ENCODE measurements around the gene C4orf50.
A peak's percentile ranks its signal among the peaks of the same experiment; 100 is the strongest.

C4orf50 gene

DNA sequence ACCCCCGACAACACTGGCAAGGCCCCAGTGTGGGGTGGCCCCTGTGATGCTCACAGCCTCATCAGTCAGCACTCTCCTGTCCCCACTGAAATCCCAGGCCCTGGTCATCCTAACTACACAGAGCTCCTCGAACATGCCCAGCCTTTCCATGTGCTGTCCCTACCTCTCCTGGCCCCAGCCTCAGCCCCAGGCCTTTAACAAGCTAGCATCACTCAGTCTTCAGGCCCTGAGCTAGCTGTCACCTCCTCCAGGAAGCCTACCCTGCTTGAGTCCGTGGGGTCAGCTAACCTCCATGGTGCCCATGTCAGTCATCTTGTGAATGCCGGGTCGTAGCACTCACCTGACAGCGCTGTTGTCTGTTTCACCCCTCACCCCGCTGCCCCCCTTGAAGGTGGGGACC, 25.6 kb upstream of the C4orf50 start:
- DNase-seq (ENCODE audit: low read depth) = no peak

DNA sequence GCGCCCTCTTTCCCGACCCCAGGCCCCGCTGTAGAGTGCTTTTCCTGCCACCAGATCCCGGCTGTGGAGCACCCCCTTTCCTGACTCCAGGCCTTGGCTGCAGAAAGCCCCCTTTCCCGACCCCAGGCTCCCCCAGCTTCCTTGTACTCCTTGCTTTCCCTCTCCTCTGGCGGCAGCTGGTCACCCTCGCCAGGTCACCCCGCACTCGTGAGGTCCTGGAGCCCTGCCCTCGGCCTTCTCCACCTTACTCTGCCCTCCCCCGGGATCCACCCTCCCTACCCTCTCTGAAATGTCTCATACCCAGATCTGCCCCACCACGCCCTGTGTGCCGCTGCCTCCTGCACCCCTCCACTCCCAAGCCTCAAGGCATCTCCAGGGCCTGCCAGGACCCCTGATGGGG, 25.0 kb upstream of the C4orf50 start:
- no peak for DNase-seq (ENCODE audit: low read depth)

DNA sequence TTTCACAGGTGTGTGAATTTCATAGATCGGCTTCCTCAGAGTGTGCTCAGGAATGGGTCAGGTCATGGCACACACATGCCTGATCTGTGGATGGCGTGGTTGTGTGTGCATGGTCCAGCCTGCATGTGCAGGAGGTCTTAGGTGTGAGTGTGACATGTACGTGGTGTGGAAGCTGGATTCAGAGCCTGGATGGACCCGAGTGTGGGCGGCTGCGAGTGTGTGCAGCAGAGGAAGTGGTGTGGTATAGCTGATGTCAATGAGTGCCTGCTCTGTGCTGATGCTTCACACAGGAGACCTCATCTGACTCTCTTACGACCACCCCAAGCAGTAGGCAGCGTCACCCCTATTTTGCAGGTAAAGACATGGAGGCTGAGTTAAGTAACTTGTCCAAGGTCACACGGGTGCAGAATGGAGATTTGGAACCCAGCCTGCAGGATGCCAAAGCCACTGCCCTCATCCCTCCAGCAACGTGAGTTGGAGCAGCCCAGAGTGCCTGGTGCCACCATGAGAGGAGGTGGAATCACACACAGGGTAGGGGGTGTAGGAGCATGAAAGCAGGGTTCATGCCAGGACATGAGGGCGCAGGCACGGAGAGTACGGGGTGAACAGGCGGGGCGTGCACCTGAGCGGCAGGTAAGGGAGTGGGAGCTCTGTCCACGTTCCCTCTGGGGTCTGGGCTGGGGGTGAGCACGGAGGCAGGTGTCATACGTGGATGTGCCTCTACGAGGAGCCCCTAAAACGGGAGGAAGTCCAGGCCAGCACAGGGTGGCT, 24.2 kb upstream of the C4orf50 start:
- no peak for DNase-seq (ENCODE audit: low read depth)

DNA sequence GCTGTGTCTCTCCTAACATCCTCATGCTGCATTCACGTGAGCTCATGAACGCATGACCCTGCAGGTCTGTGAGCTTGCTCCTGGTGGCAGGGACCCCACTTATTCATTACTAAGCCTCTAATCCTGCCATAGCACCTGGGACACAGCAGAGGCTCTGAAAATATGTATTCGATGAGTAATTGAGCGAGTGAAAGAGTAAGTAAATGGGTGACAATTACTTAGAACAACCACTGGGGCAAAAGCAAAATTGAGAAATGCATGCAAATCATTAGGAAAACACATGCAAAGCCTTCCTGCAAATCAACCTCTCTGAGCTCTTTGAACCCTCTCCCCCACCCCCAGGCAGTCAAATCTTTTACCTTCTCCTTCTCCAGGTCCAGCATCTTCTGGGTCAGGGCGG, 23.6 kb upstream of the C4orf50 start:
- no peak for DNase-seq (ENCODE audit: low read depth)

DNA sequence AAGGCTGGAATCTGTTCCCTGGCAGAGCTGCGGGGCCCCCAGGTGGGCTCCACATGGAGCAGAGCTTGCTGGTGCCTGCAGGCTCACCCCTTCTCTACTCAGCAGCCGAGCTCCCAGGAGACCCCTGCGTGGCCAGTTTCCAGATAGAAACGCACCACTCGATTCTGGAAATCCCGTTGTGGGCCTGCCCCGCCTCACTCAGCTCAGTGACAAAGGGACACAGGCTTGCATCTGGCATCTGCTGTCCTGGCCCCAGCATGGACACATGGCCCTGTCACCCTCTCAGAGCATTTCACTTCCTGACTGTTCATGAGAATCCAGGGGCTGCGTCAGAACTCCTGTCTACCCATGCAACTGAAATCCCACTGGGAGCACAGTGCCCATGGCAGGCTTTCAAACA, 20.5 kb upstream of the C4orf50 start:
- DNase-seq (ENCODE audit: low read depth) = no peak

DNA sequence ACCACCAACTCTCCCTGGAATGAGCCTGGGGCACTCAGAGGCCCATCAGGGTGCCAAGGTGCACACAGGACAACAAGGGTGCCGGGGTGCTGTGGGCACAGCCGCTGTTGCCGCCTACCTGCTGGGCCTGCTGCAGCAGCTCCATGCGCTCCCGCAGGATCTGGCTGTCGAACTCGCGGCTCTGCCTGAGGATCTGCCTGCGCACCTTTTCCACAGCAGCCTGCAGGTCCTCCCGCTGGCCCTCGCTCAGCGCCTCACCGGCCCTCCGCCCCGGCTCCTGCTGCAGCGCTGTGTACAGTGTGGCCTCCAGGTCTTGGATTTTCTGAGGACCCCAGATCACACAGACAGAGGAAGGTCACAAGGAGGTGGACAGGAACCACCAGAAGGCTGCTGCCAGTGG, 17.6 kb upstream of the C4orf50 start:
- no peak for DNase-seq (ENCODE audit: low read depth)

DNA sequence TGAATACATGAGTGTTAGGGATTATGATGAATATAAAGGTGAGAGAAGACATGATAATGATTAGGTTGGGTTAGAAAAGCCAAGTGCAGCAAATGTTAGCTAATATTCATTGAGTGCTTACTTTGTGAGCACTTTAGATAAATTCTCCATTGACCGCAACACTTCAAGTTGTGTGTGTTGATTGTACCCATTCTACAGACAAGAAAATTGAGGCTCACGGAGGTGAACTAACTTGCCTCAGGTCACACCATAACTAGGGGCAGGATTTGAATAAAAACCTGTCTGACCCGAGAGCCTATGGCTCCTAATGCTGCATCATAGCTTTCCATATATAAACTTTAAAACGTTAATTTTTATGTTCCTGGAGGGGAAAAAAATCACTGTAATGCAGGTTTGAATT, 15.2 kb upstream of the C4orf50 start:
- no peak for DNase-seq (ENCODE audit: low read depth)

DNA sequence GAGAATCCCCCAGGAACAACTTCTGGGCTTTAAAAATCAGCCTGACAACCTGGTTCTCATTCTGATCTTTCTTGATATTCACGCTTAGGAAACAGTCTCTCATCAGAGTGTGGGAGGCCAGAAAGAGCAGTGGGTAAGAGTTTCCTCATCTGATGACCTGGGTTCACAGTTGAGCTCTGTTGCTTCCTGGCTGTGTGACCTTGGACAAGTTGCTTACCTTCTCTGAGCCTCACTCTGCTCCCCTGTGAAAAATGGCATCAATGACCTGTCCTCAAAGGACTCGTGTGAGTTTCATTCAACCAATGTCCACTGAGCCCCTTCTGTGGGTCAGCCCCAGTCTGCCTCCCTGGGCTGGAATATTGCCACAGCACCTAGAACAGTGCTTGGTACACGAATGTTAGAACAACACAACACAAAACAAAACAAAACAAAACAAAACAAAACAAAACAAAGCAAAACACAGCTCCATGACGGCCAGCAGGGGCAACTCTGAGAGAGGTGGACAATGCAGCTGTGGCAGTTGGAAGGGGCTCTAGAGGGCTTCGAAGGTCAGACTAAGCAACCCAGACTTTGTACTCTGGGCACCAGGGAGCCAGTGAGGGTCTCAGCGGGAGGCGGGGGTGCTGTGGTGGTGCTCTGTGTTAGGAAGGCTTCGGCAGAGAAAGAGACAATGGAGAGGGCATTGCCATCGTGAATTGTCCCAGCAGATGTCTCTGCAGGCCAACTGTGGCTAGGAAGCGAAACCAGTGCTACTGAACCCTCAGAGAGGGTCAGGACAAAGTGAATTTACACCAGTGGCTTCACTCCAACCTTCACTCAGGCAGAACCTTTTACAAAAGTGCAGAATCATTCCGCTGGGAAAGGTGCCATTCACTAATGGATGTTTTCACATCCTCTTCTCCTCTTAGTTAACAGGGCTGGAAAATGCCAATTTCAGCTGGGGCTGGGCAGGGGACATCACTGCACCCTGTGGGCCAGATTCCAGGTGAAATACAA, 14.3 kb upstream of the C4orf50 start:
- DNase-seq (ENCODE audit: low read depth) = no peak

DNA sequence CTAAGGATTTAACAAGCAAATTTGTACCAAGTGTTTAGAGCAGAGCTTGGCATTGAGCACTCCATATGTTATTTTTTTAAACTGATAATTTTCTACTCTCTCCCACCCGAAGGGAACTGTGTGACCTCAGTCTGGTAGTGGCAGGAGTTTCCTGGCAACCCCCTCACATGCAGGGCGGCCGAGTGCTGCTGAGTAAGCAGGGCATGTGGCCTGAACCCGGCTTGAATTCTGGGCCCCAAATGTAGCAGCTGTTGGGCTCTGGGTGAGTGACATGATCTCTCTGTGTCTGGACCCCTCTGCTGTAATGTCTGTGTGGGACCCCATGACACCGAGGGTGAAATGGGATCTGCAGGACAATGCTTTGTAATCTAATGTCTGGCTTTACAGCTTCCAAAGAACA, 13.6 kb upstream of the C4orf50 start:
- DNase-seq (ENCODE audit: low read depth) = no peak

DNA sequence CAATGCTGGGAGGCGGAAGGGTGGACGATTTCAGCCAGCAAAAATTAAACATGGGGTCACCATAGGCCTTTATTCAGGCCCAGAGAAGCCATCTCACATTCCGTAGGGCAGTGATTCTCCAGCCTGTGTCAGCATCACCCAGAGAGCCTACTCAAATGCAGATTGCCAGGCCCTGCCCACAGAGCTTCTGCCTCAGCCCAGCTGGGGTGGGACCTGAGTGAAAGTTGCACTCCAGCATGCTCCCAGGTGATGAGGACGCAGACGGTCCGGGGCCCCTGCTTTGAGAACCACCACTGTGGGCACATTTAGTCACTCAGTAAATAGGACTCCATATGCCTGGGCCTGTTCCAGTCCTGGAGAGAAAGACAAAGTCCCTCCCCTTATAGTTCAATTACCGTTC, 12.4 kb upstream of the C4orf50 start:
- DNase-seq (ENCODE audit: low read depth) = no peak

DNA sequence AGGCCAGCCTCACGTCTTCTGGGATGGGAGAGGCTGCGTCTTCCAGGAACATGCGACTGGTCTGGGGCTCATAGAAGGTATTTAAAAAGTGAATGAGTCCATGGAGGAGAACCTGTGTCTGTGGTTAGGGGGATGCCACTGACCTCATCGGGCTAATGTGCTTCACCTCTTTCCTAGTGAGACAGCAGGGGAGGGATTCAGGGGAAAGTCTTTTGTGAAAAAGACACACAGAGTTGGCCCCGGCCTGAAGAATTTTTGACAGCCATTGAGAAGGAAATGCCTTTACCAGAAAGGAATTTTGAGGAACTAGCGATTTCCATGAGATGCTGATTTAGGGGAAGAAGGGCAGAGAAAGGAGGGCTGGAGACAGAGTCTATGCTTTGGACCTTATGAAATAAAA, 11.0 kb upstream of the C4orf50 start:
- DNase-seq (ENCODE audit: low read depth) = no peak

DNA sequence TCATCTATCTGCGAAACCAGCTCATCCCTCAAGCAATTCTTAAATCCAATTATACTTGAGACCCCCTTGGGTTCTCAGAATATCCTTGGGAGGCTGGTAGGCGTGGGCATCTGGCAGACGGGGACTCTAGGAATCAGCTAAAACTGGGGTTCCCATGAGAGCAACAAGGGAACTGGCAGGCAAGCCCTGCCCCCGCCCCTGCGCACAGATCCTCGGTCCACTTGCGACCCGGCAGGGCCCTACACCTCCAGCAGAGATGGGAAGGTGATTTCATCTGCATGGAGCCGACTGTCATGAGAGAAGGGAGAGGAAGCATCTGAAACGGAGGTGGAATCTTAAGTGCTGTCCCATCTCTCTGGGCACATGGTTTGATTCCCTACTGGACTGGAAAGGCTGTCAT, 9.9 kb upstream of the C4orf50 start:
- DNase-seq (ENCODE audit: low read depth) = no peak

DNA sequence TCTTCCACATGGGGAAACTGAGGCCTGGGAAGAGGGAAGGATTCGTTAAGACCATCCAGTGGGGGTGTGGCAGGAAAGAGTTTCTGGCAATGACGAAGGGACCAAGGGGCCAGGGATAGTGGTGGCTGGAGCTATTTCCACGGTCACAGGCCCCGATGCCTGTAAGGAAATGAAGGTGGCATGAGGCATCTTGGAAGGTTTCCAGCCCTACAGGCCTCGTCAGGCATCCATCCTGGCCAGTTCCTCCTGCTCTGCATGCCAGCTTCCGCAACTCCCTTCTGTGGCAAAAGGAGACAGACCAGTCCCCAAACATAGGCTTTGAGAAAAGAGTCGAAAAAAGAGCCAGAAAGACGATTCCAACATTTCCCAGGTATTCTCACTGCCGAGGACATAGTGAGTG, 9.2 kb upstream of the C4orf50 start:
- DNase-seq (ENCODE audit: low read depth) = no peak

DNA sequence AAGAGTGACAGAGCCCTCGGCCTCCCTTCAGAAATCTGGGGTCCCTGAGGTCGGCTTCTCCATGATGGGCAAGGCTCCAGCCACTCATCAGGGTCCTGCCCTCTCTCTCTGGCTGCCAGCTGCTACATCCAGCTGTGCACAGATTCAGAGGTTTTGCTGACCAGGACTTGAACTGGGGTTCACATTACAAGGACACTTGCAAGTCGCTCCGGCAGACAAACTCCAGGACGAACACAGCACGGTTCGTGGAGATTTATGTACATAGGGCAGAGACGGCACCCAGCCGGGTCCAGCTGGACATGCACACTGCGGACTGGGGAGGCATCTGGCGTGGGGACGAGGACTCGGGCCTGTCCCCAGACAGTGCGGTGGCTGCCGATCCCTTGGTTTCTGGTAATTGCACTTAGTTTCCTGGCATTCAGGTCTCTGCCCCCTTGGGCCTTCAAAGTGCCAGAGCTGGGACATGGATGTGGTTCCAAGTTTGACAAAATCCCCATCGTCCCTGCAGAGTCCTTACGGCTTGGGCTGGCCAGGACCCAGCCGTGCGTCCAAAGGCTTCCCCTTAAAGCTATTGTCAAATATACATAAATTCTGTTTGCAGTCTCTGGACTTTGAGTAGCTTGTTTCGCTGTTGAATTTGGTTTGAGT, 6.2 kb upstream of the C4orf50 start:
- DNase-seq (ENCODE audit: low read depth) = no peak

DNA sequence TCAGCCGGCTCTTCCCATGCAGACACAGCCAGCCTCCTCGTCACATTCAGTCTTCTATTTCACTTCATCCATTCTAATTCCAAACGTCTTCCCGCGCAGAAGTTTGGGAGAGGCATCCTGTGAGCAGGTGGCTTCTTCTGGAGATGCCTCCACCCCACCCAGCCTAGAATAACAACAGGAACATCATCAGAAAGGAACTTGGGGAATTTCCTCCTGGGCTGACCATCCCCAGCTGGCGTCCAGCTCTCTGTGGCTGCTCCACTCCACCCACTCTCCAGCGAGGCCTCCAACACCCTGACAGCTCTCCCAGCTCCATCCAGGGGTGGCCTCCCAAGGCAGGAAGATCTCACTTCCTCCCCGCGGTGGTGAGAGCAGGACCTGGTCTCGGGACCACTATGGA, 5.5 kb upstream of the C4orf50 start:
- DNase-seq (ENCODE audit: low read depth) = no peak

DNA sequence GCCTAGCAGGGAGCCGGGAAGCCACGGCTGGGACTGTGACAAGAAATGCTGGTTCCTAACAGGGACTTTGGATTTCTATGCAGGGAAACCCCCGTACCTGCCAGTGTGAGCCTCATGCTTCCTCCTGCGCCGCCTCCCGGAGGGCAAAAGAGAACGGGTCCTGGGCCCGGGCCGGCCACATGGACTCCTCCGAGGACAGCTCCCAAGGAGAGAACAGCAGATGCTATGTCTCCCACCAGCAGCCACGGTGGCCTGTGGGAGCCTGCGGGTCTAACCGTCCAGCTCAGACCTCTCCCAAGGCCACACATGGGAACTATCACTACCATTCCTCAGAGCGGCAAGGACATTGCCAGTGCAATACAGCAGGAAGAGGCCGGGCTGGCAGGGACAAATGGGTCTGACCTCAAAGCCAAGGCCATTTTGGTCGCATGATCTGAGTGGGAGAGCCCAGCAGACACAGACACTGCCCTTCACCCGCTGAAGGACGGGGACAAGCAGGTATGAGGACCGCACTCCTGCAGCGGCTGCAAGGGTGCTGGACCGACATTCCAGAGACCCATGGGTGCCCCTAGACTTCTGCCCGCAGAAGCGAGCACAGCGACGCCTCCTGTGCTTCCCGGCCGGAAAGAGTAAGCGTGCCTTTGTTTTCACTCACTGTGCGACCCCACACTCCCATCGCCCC, 4.5 kb upstream of the C4orf50 start:
- DNase-seq (ENCODE audit: low read depth) = no peak

DNA sequence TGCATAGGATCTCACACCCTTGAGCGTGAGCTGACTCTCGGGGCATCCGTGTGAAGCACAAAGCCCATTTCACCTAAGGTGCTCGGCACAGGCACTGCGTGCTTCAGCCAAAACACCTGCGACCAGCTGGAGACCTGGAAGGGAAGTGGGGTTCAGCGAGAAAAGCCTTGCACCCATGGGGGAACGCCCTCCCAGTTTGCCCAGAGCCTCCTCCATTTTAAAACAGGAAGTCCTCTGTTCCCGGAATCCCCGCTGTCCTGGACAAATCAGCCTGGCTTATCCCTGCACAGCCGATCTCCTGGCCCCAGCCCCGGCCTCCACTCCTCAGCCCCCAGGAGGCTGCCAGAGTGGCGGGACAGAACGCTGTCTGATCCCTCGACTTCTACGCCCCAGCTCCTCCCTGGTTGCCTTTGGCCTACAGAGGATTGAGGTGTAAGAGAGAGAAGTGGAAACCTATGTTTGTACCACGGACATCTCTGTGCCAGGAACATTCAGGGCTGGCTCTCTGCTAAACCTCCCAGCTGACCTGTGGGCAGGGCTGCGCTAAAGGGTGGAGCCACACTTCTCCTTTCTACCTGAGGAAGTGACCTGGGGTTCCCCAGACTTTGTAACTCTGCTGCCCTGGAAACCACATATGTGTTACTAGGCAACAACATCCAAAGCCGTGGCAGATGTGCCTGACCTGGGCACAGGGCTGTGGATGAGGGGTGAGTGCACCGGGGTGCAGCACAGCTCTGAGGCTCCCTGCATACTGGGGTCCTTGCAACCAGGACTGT, 3.8 kb upstream of the C4orf50 start:
- no peak for DNase-seq (ENCODE audit: low read depth)

DNA sequence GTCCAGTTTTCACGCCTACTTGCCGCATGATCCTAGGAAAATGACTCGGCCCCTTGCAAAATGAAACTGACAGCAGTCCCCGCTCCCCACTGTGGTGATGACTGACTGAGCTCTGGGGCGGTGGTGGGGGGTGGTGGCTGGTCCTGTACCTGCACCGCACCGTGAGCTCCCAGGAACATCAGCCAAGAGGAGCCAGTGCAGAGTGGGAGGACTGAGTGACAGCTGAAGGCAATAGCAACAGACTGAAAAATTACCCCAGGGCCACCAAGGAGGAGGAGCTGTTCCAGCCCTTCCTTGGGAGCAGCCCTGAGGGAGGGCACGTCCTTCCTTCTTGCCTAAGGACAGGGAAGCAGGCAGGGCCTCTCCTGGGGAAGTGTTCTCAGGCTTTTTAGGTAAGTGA, 2.4 kb upstream of the C4orf50 start:
- no peak for DNase-seq (ENCODE audit: low read depth)

DNA sequence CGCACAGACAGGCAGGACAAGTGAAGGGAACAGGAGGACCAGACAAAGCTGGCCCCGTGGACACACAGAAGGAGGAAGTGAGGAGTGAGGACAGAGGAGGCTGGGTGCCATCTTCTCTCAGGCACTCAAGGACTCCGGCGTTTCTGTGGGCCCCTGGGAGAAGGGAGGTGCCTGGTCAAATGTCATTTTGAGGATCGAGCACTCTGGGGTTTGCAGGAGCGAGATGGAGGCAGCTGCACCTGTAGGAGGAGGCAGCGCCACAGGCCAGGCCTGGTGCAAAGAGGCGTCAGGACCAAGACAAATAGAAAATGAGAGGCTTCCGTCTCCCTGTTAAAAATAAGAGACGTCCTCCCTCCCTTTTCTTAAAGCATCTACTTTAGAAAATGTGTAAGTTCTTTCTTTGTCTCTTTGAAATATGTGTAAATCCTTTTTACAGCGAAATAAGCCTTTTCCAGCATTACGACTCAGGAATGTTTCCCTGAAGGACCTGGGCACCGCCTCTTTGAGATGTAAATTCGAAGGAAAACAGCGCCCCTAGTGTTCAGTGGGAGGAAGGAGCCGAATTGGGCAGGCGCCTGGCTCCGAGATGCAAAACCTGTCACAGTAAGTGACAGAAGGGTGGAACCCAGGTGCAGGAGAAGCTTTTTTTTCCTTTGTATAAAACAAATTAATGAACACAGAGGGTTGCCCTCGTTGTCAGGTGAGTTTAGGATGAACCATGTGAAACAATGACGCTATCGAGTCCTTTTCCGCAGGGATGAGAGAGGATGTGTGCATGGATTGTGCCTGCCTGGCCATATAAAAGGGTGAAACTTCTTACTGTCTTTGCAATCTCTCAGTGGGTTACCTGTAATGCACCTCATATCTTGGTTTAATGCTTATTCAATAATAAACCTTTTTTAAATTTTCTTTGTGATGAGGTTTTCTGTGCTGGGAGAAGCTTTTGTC, 1.4 kb upstream of the C4orf50 start:
- peak; percentile 4 for DNase-seq (ENCODE audit: low read depth)

DNA sequence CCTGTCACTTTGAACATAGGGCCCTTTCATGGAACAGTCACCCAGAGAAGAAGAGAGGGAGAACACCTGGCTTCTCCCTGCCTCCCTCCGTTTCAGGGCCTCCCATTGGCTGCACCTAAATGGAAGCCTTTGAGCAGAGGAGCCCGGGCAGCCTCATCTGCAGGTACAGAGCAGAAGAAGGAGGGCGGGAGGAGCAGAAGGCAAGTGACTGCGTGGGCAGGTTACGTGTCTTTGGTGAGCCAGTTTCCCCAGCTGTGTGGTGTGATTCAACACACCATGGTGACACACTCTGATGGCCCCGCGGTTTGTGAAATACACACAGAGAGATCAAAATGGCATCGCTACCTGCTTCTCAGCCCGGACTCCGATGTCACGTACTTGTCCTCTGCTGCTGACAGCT, 431 bp downstream of the C4orf50 start:
- no peak for DNase-seq (ENCODE audit: low read depth)

Data from activated T-cell treated with anti-CD3 and anti-CD28 coated beads for 1 hour (primary cell).